SK-N-SH treated with all-trans-retinoic acid at 6 μM for 48 hours (cell line): ENCODE measurements around the gene EIF5.

Experiments used
- ARNTL ChIP-seq: fragments of 450-650 bp; formaldehyde crosslinking; IDR thresholded peaks from 2 replicates; pipeline ENCODE4 v1.5.0; 2020; ENCODE audit warnings: low read depth, mild to moderate bottlenecking, moderate library complexity, borderline replicate concordance
- BACH2 ChIP-seq: fragments of 250-450 bp; sonication (Bioruptor Pico); IDR thresholded peaks from 2 replicates; pipeline ENCODE4 v1.9.0; 2021; ENCODE audit warnings: mild to moderate bottlenecking, borderline replicate concordance
- CSDC2 ChIP-seq: fragments of 250-450 bp; sonication (Bioruptor Pico); IDR thresholded peaks from 2 replicates; pipeline ENCODE4 v1.5.0; 2020; ENCODE audit warnings: mild to moderate bottlenecking, moderate library complexity
- ISL1 ChIP-seq: fragments of 250-450 bp; sonication (Bioruptor Pico); IDR thresholded peaks from 2 replicates; pipeline ENCODE4 v2.1.2; 2022; ENCODE audit warnings: mild to moderate bottlenecking, moderate library complexity
- OSR1 ChIP-seq: fragments of 250-450 bp; sonication (Bioruptor Pico); IDR thresholded peaks from 2 replicates; pipeline ENCODE4 v1.8.0; 2022; ENCODE audit warnings: moderate library complexity, mild to moderate bottlenecking, inconsistent platforms
- RARB ChIP-seq: fragments of 250-450 bp; sonication (Bioruptor Pico); IDR thresholded peaks from 2 replicates; pipeline ENCODE4 v1.8.0; 2021; ENCODE audit warnings: mild to moderate bottlenecking, moderate library complexity
- TCF4 ChIP-seq: fragments of 250-450 bp; sonication (Bioruptor Pico); IDR thresholded peaks from 2 replicates; pipeline ENCODE4 v1.8.0; 2021; ENCODE audit warnings: mild to moderate bottlenecking, moderate library complexity, borderline replicate concordance
- TOX ChIP-seq: fragments of 250-450 bp; sonication (Bioruptor Pico); IDR thresholded peaks from 2 replicates; pipeline ENCODE4 v1.8.0; 2021; ENCODE audit warnings: mild to moderate bottlenecking, moderate library complexity, borderline replicate concordance
- ZFP3 ChIP-seq: fragments of 250-450 bp; sonication (Bioruptor Pico); IDR thresholded peaks from 2 replicates; pipeline ENCODE4 v1.5.0; 2020; ENCODE audit warnings: mild to moderate bottlenecking, moderate library complexity
- ZFP30 ChIP-seq: fragments of 450-650 bp; formaldehyde crosslinking; IDR thresholded peaks from 2 replicates; pipeline ENCODE4 v1.5.0; 2022; ENCODE audit warnings: mild to moderate bottlenecking, moderate library complexity
- ZNF565 ChIP-seq: fragments of 450-650 bp; formaldehyde crosslinking; conservative IDR thresholded peaks from 2 replicates; pipeline ENCODE4 v1.5.0; 2020; ENCODE audit warnings: low read depth, mild to moderate bottlenecking, moderate library complexity
- TF ChIP-seq, protein P1 (sequence below): fragments of 250-450 bp; sonication (Bioruptor Pico); IDR thresholded peaks from 2 replicates; pipeline ENCODE4 v1.8.0; 2020; ENCODE audit warnings: mild to moderate bottlenecking, moderate library complexity, borderline replicate concordance
- TF ChIP-seq, protein P2 (sequence below): fragments of 250-450 bp; sonication (Bioruptor Pico); IDR thresholded peaks from 2 replicates; pipeline ENCODE4 v1.5.0; 2020; ENCODE audit warnings: mild to moderate bottlenecking, moderate library complexity
- TF ChIP-seq, protein P3 (sequence below): fragments of 250-450 bp; sonication (Bioruptor Pico); IDR thresholded peaks from 2 replicates; pipeline ENCODE4 v1.5.1; 2021; ENCODE audit warnings: mild to moderate bottlenecking, moderate library complexity

DNA sequence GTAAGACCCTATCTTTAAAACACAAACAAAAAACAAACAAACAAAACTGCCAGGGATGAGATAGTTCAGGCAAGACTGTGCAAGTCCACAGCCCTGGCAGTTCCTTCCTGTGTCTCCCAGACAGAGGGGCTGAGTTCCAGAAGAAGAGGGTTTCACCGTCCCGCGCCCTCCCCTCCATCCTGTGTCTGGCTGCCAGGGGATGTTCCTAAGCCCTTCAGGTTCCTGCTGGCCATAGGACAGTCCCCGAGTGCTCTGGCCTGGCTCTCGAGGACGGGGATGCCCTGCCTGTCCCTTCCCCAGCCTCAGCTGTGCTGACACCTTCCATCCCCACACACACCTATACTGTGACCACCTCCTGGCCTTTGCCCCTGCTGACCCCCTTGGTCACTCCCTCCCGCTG lies 40.6 kb upstream of the EIF5 start:
- TF ChIP-seq OSR1 (CRISPR knock-in tag) (no peak), ISL1 (no peak), ARNTL (CRISPR knock-in tag) (no peak), ZFP3 (no peak), TCF4 (CRISPR knock-in tag) (no peak), TOX (CRISPR knock-in tag) (no peak), ZFP30 (CRISPR knock-in tag) (no peak), BACH2 (no peak), RARB (CRISPR knock-in tag) (no peak), ZNF565 (CRISPR knock-in tag) (no peak), CSDC2 (CRISPR knock-in tag) (no peak)
- TF ChIP-seq, protein P1, sequence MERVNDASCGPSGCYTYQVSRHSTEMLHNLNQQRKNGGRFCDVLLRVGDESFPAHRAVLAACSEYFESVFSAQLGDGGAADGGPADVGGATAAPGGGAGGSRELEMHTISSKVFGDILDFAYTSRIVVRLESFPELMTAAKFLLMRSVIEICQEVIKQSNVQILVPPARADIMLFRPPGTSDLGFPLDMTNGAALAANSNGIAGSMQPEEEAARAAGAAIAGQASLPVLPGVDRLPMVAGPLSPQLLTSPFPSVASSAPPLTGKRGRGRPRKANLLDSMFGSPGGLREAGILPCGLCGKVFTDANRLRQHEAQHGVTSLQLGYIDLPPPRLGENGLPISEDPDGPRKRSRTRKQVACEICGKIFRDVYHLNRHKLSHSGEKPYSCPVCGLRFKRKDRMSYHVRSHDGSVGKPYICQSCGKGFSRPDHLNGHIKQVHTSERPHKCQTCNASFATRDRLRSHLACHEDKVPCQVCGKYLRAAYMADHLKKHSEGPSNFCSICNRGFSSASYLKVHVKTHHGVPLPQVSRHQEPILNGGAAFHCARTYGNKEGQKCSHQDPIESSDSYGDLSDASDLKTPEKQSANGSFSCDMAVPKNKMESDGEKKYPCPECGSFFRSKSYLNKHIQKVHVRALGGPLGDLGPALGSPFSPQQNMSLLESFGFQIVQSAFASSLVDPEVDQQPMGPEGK (CRISPR knock-in tag) = no peak
- TF ChIP-seq, protein P2, sequence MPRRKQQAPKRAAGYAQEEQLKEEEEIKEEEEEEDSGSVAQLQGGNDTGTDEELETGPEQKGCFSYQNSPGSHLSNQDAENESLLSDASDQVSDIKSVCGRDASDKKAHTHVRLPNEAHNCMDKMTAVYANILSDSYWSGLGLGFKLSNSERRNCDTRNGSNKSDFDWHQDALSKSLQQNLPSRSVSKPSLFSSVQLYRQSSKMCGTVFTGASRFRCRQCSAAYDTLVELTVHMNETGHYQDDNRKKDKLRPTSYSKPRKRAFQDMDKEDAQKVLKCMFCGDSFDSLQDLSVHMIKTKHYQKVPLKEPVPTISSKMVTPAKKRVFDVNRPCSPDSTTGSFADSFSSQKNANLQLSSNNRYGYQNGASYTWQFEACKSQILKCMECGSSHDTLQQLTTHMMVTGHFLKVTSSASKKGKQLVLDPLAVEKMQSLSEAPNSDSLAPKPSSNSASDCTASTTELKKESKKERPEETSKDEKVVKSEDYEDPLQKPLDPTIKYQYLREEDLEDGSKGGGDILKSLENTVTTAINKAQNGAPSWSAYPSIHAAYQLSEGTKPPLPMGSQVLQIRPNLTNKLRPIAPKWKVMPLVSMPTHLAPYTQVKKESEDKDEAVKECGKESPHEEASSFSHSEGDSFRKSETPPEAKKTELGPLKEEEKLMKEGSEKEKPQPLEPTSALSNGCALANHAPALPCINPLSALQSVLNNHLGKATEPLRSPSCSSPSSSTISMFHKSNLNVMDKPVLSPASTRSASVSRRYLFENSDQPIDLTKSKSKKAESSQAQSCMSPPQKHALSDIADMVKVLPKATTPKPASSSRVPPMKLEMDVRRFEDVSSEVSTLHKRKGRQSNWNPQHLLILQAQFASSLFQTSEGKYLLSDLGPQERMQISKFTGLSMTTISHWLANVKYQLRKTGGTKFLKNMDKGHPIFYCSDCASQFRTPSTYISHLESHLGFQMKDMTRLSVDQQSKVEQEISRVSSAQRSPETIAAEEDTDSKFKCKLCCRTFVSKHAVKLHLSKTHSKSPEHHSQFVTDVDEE = no peak
- TF ChIP-seq, protein P3, sequence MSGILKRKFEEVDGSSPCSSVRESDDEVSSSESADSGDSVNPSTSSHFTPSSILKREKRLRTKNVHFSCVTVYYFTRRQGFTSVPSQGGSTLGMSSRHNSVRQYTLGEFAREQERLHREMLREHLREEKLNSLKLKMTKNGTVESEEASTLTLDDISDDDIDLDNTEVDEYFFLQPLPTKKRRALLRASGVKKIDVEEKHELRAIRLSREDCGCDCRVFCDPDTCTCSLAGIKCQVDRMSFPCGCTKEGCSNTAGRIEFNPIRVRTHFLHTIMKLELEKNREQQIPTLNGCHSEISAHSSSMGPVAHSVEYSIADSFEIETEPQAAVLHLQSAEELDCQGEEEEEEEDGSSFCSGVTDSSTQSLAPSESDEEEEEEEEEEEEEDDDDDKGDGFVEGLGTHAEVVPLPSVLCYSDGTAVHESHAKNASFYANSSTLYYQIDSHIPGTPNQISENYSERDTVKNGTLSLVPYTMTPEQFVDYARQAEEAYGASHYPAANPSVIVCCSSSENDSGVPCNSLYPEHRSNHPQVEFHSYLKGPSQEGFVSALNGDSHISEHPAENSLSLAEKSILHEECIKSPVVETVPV = no peak
